ENCODE measurements around the gene HP1BP3.

The HP1BP3 gene

DNA sequence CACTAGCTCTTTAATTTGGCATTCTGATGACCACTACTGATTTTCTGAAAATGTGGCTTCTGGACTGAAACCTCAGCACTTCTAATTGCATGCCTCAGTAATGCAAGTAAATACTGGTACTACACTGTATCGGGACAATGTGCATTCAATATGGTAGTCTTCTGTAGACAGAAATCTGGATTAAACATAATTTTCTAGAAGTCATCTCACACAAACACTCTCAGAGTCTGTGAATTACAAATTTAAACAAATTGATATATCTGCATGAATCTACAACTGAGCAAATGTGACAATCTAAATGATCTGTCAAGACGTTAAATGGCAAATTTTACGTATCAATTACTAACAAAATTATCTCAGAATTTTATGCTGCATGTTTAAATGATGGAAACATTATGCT is 23.7 kb downstream of the HP1BP3 start:
- no peak for DNase-seq

- no peak for DNase-seq
Measured at GRCh38 chr1:20760322-20760721, 26.8 kb downstream of the HP1BP3 start.

DNA sequence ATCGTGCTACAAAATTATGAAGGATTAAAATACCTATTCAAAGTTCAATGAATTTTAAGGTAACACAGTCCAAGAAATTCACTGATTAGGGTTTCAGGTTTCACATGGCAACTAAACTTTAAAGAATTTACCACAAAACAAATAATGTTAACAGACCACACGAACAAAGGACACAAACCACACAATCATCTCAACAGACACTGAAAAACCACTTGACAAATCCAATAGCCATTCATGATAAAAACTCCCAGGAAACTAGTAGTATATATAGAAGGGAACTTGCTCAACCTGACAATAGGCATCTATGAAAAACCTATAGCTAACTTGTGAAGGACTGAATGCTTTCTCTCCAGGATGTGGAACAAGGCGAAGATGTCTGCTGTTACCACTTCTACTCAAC is 33.5 kb downstream of the HP1BP3 start:
- no peak for DNase-seq

DNA sequence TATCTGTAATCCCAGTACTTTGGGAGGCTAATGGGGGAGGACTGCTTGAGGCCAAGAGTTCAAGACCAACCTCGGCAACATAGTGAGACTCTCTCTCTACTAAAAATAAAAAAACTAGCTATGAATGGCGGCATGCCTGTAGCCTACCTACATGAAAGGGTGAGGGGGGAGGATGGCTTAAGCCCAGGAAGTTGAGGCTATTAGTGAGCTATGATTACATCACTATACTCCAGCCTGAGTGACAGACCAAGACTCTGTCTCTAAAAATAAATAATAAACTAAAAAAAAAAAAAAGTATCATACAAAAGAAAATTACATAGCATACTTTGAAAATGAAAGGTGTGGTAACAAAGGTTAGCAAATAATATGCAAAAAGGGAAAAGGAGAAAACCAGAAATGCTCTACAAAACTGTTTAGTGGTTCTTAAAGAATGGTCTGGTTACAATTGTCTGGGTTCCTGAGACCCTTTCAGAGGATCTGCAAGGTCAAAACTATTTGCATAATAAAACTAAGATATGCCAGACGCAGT is 35.6 kb downstream of the HP1BP3 start:
- no peak for DNase-seq

- DNase-seq, result no peak
Measured at GRCh38 chr1:20742671-20743070, 44.4 kb downstream of the HP1BP3 start.

DNA sequence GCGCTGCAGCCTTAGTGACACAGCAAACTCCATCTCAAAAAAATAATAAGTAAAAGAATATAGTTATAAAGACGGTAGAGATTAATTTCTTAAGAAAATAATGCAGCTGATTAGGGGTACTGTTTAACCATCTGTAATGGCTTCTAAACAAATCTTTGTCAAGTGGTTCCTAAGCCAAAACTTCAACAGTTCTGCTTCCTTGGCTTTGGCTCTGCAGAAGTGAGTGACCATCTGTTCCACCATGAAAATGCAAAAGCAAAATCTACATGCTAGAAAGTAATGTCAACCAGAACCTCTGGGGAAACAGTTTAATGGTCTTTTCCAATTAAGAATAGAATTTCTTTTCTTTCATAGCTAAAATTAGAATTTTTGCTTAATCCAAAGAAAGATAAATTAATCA is 46.3 kb downstream of the HP1BP3 start:
- DNase-seq, result no peak

- no peak for DNase-seq
Measured at GRCh38 chr1:20739225-20739624, 47.9 kb downstream of the HP1BP3 start.

GRCh38 chr1:20735581-20736111 is 51.5 kb downstream of the HP1BP3 start:
- no peak for DNase-seq

GRCh38 chr1:20733360-20733975 is 53.6 kb downstream of the HP1BP3 start:
- no peak for DNase-seq

- peak; percentile 94 to 95 for DNase-seq
Measured at GRCh38 chr1:20732588-20733359, 54.3 kb downstream of the HP1BP3 start, which contains the start of gene SH2D5. TSS of gene SH2D5 (minus strand) at chr1:20732703. CDS start at chr1:20728044, 4,659 bp downstream.

- DNase-seq, result peak; percentile 54 to 62
Measured at GRCh38 chr1:20732071-20732587, 55.0 kb downstream of the HP1BP3 start.

- DNase-seq, result no peak
Measured at GRCh38 chr1:20731057-20731991, 55.8 kb downstream of the HP1BP3 start.

DNA sequence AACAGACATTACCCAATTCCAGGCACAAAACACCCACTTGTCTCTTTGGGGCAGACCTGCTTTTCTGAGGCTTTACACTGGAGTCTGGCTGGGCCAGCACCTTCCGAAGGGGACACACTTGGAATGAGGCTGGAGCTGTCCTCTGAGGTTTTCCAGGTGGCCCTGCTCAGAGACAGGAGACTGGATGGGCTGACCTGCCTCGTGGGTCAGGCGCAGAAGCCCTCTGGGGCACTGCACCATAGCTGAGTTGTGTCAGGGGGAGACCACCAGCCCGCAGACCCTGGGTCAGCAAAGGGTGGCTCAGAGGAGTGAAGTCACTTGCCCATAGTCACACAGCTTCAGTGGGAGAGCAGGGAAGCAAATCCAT is 56.4 kb downstream of the HP1BP3 start:
- no peak for DNase-seq

DNA sequence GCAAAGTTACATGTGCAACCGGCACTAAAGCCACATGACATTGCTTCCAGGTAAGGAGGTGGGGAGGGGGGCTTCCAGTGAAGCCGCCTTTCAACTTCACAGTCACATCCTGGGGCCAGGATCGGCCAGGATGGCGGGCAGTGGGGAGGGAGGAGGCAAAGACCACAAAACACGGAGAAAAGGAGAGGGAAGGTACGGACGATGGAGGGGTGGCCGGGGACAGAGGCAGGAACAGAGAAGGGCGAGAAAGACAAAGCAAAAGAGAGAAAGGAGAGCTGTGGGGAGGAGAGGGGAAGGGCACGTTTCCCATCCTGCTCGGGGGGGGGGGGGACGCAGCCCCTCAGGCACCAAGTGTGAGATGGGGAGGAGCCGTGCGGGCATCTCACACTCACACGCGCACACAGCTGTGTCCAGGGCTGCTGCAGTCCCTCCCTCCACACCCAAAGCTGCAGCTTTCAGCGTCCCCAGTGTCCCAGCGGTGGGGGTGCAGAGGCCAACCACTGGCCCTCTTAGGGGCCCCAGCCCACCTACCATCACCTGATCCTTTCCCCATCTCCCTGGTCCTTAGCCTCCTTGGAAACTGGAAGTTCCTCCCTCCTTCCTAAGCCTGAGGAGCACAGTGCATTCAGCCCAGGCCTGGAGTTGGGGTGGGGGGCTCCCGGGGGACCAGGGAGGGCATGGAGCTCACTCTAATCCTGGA is 57.0 kb downstream of the HP1BP3 start:
- DNase-seq, result no peak

GRCh38 chr1:20729155-20729931 is 57.8 kb downstream of the HP1BP3 start:
- DNase-seq, result no peak

DNA sequence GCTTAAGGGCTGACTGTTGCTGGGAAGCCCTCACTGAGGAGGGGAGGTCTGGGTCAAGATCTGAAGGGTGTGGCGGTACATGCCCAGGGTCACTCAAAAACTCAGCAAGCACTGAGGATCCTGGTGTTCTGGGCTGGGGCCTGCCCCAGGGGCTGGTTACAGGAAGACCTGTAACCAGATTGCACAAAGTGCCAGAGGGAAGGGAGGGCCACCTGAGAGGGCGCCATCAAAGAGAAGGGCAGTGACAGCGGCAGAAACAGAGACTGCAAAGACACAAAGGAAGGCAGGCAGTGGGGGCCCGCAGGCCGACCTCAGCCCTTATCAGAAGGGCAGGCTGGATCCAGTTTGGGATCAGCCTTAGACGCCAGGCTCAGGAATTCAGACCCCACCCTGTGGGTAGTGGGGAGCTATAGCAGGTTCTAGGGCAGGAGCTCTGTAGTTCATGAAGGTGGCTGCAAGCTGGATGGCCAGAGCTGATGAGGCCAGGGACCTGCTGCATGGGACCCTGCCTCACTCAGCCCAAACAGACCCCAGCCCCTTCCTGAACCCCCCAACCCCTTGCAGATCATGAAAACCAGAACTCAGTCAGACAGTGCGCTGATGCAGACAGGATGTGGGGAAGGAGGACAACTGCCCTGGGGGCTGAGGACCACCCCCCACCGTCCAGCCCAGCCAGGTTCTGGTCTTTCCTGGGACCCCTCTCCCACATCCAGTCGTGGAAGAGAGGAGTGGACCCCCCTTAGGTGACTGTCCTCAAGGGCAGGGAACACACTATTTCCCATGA is 58.5 kb downstream of the HP1BP3 start:
- no peak for DNase-seq

GRCh38 chr1:20727746-20728316 is 59.3 kb downstream of the HP1BP3 start:
- no peak for DNase-seq

DNA sequence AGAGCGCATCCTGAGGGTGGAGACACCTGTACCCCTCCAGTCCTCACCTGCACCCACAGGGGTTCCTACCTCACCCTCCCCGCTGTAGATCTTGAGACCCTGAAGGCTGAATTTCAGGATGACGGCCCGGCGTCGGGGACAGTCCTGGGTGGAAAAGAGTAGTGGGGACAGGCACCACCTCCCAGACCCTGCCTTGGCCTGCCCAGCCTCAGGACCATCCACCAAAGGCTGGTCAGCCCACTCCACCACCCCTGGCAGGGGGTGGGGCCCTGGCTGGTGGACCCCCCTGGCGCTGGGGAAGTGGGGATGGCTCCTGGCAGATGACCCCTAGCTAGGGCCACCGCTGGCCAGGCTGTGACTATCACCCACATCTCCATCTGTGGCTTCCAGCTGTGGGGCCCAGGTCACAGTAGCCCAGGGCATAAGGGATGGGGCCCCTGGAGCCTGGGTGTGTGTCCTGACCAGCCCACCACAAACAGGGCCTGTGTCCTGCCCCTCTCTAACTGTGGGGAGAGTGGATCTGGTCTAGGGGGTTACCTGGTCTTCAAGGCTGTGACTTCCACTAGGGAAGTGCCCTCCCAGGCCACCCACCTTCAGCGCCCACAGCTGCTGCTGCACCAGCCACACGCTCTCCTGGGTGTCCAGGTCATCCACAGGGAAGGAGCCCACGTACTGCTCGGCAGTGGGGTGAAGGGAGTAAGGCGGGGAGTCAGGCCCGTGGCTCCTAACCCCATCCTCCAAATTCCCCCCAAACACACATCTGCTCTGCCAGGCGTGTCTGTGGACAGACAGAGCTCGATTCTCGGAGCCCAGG is 60.0 kb downstream of the HP1BP3 start:
- DNase-seq, result no peak
